ENCODE data around the gene GAL.

Gene GAL

GRCh38 chr11:68683121-68683520, 1.2 kb upstream of the GAL start:
- no peak for DNase-seq

GRCh38 chr11:68683536-68684384, 584 bp upstream of the GAL start:
- no peak for DNase-seq

- DNase-seq = no peak
Measured at GRCh38 chr11:68685656-68686380, 1.5 kb downstream of the GAL start.

DNA sequence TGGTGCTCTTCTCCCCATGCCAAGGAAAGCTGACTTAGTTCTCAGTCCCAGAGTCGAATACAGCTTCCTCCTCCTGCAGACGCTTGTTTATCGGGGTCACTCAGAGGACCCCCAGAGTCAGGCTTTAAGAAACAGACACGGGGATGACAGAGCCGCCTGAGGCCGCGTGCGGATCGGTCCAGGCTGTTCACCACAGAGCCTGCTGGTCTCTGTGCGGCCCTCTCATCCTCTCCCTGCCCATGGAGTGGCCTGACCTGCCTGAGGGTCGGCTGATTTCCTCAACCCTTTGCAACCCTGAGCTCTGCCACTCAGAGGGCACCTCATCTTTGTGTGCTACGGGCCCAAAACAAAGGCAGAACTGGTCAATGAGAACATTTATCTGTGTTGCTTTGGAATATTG, 2.1 kb downstream of the GAL start:
- DNase-seq = no peak

GRCh38 chr11:68687311-68687710, 3.0 kb downstream of the GAL start:
- DNase-seq = no peak

DNA sequence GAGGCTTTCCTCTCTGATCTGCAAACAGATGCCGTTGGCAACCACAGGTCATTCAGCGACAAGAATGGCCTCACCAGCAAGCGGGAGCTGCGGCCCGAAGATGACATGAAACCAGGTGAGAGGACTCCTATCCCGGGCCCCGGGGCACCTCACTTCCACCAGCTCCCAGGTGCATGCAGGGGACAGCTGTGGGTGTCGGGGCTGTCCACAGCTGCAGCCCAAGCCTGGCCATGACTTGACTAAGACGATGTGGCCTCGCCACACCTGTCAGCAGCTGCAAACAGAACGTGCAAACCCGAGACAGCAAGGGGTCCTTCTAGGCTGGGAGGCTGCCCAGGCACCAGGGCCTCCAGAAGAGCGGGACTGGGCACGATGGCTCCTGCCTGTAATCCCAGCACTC, 3.6 kb downstream of the GAL start:
- no peak for DNase-seq

DNA sequence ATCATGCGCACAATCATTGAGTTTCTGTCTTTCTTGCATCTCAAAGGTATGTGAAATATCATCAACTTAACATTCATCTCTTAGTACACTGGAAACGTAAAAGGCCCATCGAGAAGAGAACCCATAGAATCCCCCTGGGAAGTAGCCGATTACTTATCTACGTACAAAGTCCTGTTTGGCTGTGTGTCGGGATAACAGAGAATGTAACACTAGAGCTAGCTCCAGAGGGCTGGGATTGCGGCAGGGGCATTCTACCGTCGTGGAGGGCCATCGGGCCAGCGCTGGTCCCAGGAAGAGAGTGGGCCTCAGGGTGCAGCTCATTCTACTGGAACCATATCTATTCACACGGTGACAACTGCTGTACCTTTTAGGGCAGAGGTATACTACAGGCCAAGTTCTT, 4.5 kb downstream of the GAL start:
- DNase-seq = no peak

DNA sequence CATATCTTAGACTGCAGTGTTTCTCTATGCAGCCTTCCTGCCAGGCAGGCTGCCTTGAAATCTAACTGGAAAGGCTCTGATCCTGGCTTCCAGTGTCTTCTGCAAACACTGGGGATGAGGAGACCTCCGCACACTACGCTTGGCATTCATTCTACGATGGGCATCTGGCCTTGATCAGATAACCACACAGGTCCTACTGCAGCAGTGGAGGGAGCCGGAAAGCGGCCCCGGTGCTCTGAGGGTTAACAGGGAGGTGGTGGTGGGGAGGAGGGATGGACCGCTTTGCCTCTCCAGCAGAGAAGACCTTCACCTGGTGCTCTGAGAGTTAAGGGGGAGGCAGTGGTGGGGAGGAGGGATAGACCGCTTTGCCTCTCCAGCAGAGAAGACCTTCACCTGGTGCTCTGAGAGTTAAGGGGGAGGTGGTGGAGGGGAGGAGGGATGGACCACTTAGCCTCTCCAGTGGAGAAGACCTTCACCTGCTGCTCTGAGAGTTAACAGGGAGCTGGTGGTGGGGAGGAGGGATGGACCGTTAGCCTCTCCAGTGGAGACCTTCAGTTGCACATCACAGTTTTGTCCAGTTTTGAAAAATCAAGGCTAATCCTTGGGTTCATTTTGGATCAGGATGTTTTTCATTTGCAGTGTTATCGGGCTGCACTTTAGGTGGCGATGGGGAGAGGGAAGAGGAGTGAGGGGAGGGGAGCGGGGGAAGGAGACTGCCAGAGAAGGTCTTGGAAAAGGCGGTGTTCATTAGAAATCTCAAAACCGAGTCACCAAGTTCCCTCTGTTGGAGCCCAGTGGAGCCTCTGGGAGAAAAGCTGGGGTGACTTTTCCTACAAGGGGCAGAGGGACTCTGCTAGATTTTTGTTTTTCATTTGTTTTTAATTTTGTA, 5.6 kb downstream of the GAL start:
- DNase-seq = no peak

- DNase-seq = no peak
Measured at GRCh38 chr11:68690671-68691401, 6.5 kb downstream of the GAL start.

- no peak for DNase-seq
Measured at GRCh38 chr11:68691402-68691784, 7.0 kb downstream of the GAL start.

- no peak for DNase-seq
Measured at GRCh38 chr11:68692115-68692514, 7.8 kb downstream of the GAL start.

DNA sequence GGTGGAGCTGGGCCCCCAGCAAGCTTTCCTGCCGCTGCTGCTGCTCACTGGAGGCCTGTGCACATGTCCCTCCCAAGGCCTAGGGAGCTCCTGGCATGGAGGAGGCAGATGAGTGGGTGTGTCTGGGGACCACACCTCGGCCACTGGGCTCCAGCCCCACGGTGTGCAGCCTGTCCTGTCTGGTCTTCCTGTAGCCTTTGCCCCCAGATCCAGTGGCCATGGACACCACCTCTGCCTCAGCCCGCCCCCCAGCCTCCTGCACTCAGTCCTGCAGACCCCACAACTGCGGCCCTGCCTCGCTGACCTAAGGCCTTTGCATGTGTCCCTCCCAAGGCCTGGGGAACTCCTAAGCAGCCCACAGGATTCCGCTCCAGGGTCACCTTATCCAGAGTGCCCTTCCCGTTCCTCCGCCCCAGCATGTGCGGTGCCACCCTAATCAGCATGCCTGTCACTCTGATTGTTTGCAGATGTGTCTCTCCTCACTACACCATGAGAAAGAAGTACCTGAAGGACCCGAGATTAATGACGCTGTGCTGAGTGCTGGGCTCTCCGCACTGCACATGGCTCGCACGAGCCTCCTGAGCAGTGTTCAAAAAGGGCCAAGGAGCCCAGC, 8.6 kb downstream of the GAL start:
- DNase-seq = no peak

- no peak for DNase-seq
Measured at GRCh38 chr11:68693484-68693882, 9.1 kb downstream of the GAL start.

DNA sequence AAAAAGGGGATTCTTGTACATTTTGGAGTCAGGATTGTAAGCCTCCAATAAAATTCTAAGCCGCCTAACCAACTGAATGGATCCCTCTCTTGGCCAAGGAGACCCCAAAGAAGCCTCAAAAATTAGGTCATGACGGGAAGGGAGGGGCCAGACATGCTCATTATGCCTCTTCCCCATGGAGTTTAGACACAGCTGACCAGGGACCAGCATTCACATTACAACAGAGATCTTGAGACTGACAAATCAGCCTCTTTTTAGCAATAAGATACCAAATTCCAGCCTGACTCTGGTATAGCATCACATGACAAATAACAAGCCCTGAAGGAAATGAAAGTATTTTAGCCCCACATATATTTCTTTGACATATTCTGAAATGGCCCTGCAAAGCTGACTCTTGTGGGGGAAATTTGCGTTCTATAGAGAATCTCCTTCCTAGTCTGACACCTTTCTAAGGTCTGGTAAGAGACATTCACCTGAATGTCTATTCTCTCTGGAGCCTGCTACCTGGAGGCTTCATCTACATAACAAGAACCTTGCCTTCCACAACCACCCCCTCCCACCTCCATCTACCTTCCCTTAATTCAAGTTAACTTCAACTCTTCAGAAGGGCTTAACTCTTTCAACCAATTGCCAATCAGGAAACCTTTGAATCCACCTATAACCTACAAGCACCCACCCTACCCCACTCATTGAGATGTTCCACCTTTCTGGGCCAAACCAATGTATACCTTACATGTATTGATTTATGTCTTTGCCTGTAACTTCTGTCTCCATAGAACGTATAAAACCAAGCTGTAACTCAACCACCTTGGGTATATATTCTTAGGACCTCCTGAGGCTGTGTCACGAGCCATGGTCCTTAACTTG, 10.3 kb downstream of the GAL start:
- no peak for DNase-seq

DNA sequence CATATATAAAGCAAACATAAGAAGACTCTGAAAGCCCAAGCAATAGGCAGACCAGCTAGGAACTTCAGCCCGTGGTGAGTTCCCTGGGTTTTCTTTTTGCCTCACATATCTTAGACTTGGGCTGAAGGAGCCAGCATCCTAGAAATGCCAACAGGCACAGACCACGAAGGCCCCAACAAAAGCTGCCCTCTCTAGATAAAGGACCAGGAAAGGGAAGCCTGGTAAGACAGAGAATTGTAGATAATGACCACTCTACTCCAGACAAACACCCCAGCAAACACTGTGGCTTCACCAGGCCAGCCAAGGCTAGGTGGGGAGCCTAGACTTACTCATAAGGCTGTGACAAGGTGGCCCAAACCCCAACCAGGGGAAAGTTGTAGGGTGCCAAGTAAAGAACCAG, 11.2 kb downstream of the GAL start:
- no peak for DNase-seq

- DNase-seq = no peak
Measured at GRCh38 chr11:68698993-68699392, 14.6 kb downstream of the GAL start.

- DNase-seq = no peak
Measured at GRCh38 chr11:68704887-68705286, 20.5 kb downstream of the GAL start.

DNA sequence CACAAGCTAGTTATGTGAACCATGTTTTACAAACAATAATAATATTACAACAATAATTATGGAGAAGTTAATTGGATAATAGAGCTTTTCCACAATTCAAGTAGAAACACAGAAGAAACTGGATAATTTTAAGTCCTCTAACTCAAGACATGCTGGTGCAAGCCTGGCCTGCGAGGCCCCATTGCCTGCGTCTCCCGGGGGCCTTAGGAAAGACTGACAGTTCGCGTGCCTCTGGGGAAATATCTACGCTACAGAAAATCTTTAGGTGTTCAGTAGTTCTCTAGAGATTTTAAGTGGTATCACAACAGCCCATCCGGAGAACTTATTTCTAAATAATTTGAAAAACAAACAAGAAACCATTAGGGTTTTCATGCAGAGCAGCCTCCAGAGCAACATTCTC, 23.2 kb downstream of the GAL start:
- no peak for DNase-seq

DNA sequence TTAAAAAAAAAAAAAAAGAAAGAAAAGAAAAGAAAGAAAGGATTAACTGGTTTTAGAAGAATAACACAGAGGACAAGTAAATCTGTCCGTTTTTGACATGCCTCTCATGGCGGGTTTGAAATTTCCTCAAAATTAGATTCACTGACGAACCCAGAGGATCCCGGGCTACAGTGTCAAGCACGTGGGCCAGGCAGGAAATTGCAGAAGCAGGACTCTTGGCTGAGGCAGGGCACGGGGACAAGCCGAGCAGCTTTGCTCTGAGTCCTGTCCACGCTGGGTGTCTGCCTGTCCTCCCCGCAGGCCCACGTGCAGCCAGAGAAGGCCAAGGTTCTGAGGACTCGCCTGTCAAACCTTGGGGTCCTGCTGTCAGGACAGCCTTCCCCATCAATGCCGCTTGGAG, 24.7 kb downstream of the GAL start:
- no peak for DNase-seq

- no peak for DNase-seq
Measured at GRCh38 chr11:68710409-68710808, 26.1 kb downstream of the GAL start.

DNA sequence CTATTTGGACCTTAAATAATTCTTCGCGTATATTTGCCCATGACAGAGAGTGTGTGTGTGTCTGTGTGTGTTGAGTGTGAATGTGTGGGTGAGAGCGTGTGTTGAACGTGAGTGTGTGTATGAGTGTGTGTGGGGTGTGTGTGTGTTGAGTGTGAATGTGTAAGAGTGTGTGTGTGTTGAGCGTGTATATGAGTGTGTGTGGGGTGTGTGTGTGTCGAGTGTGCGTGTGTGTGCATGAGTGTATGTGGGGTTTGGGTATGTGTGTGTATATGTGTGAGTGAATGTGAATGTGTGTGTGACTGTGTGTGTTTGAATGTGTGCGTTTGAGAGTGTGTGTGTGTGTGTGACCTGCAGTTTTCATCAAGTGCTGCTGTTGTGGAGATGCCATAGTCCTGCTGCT, 26.8 kb downstream of the GAL start:
- DNase-seq = no peak

Measured in midbrain (tissue), 1 donor.